Measurements from ENCODE around the gene GRIK1.

GRIK1 gene

GRCh38 chr21:29504751-29505321 lies 435.0 kb downstream of the GRIK1 start:
- no peak overlapping the region for H3K4me3 ChIP-seq (ENCODE audit: insufficient read depth, low read depth, low read length, poor library complexity, severe bottlenecking)
- no peaks in the 10 kb centered on the region for H3K36me3 ChIP-seq (ENCODE audit: control insufficient read depth, insufficient read depth, low read length)
- DNase-seq, result no peak
- H3K27me3 ChIP-seq (replicated peaks; ENCODE audit: control insufficient read depth, insufficient read depth, low read length, poor library complexity, severe bottlenecking), result no peaks in the 10 kb centered on the region
- no peaks in the 10 kb centered on the region for H3K9me3 ChIP-seq (ENCODE audit: control insufficient read depth, low read length)
- H3K4me1 ChIP-seq (ENCODE audit: control insufficient read depth, insufficient read depth, low read length, poor library complexity, severe bottlenecking), result no peaks in the 10 kb centered on the region
- no peak overlapping the region for H3K27ac ChIP-seq (ENCODE audit: insufficient read depth, low read length, poor library complexity, severe bottlenecking)

- Histone ChIP-seq H3K27ac (ENCODE audit: insufficient read depth, low read length, poor library complexity, severe bottlenecking) (no peak overlapping the region), H3K36me3 (ENCODE audit: control insufficient read depth, insufficient read depth, low read length) (no peaks in the 10 kb centered on the region), H3K27me3 (replicated peaks; ENCODE audit: control insufficient read depth, insufficient read depth, low read length, poor library complexity, severe bottlenecking) (no peaks in the 10 kb centered on the region), H3K9me3 (ENCODE audit: control insufficient read depth, low read length) (no peaks in the 10 kb centered on the region), H3K4me3 (ENCODE audit: insufficient read depth, low read depth, low read length, poor library complexity, severe bottlenecking) (no peak overlapping the region), H3K4me1 (ENCODE audit: control insufficient read depth, insufficient read depth, low read length, poor library complexity, severe bottlenecking) (no peaks in the 10 kb centered on the region)
- no peak for DNase-seq
These were observed 438.3 kb downstream of the GRIK1 start for GRCh38 chr21:29501451-29501850.

- H3K4me3 ChIP-seq (ENCODE audit: insufficient read depth, low read depth, low read length, poor library complexity, severe bottlenecking), result no peak overlapping the region
- H3K27me3 ChIP-seq (replicated peaks; ENCODE audit: control insufficient read depth, insufficient read depth, low read length, poor library complexity, severe bottlenecking), result no peaks in the 10 kb centered on the region
- no peaks in the 10 kb centered on the region for H3K4me1 ChIP-seq (ENCODE audit: control insufficient read depth, insufficient read depth, low read length, poor library complexity, severe bottlenecking)
- no peak for DNase-seq
- no peaks in the 10 kb centered on the region for H3K36me3 ChIP-seq (ENCODE audit: control insufficient read depth, insufficient read depth, low read length)
- no peaks in the 10 kb centered on the region for H3K9me3 ChIP-seq (ENCODE audit: control insufficient read depth, low read length)
- no peak overlapping the region for H3K27ac ChIP-seq (ENCODE audit: insufficient read depth, low read length, poor library complexity, severe bottlenecking)
These were observed 440.0 kb downstream of the GRIK1 start for GRCh38 chr21:29499734-29500343.

- Histone ChIP-seq H3K4me1 (ENCODE audit: control insufficient read depth, insufficient read depth, low read length, poor library complexity, severe bottlenecking) (no peaks in the 10 kb centered on the region), H3K4me3 (ENCODE audit: insufficient read depth, low read depth, low read length, poor library complexity, severe bottlenecking) (no peak overlapping the region), H3K27ac (ENCODE audit: insufficient read depth, low read length, poor library complexity, severe bottlenecking) (no peak overlapping the region), H3K9me3 (ENCODE audit: control insufficient read depth, low read length) (no peaks in the 10 kb centered on the region), H3K27me3 (replicated peaks; ENCODE audit: control insufficient read depth, insufficient read depth, low read length, poor library complexity, severe bottlenecking) (no peaks in the 10 kb centered on the region), H3K36me3 (ENCODE audit: control insufficient read depth, insufficient read depth, low read length) (no peaks in the 10 kb centered on the region)
- no peak for DNase-seq
These were observed 440.6 kb downstream of the GRIK1 start for GRCh38 chr21:29499229-29499628.

GRCh38 chr21:29496337-29496736 lies 443.5 kb downstream of the GRIK1 start:
- H3K4me3 ChIP-seq (ENCODE audit: insufficient read depth, low read depth, low read length, poor library complexity, severe bottlenecking), result no peak overlapping the region
- no peaks in the 10 kb centered on the region for H3K9me3 ChIP-seq (ENCODE audit: control insufficient read depth, low read length)
- no peaks in the 10 kb centered on the region for H3K4me1 ChIP-seq (ENCODE audit: control insufficient read depth, insufficient read depth, low read length, poor library complexity, severe bottlenecking)
- H3K27me3 ChIP-seq (replicated peaks; ENCODE audit: control insufficient read depth, insufficient read depth, low read length, poor library complexity, severe bottlenecking), result no peaks in the 10 kb centered on the region
- H3K27ac ChIP-seq (ENCODE audit: insufficient read depth, low read length, poor library complexity, severe bottlenecking), result no peak overlapping the region
- no peaks in the 10 kb centered on the region for H3K36me3 ChIP-seq (ENCODE audit: control insufficient read depth, insufficient read depth, low read length)
- no peak for DNase-seq

- H3K4me3 ChIP-seq (ENCODE audit: insufficient read depth, low read depth, low read length, poor library complexity, severe bottlenecking), result no peak overlapping the region
- H3K36me3 ChIP-seq (ENCODE audit: control insufficient read depth, insufficient read depth, low read length), result no peaks in the 10 kb centered on the region
- no peaks in the 10 kb centered on the region for H3K27me3 ChIP-seq (replicated peaks; ENCODE audit: control insufficient read depth, insufficient read depth, low read length, poor library complexity, severe bottlenecking)
- H3K9me3 ChIP-seq (ENCODE audit: control insufficient read depth, low read length), result no peaks in the 10 kb centered on the region
- no peak for DNase-seq
- H3K4me1 ChIP-seq (ENCODE audit: control insufficient read depth, insufficient read depth, low read length, poor library complexity, severe bottlenecking), result no peaks in the 10 kb centered on the region
- no peak overlapping the region for H3K27ac ChIP-seq (ENCODE audit: insufficient read depth, low read length, poor library complexity, severe bottlenecking)
These were observed 449.8 kb downstream of the GRIK1 start for GRCh38 chr21:29490016-29490415.

GRCh38 chr21:29487154-29487553 lies 452.6 kb downstream of the GRIK1 start:
- Histone ChIP-seq H3K36me3 (ENCODE audit: control insufficient read depth, insufficient read depth, low read length) (no peaks in the 10 kb centered on the region), H3K9me3 (ENCODE audit: control insufficient read depth, low read length) (no peaks in the 10 kb centered on the region), H3K27ac (ENCODE audit: insufficient read depth, low read length, poor library complexity, severe bottlenecking) (no peak overlapping the region), H3K4me3 (ENCODE audit: insufficient read depth, low read depth, low read length, poor library complexity, severe bottlenecking) (no peak overlapping the region), H3K4me1 (ENCODE audit: control insufficient read depth, insufficient read depth, low read length, poor library complexity, severe bottlenecking) (no peaks in the 10 kb centered on the region), H3K27me3 (replicated peaks; ENCODE audit: control insufficient read depth, insufficient read depth, low read length, poor library complexity, severe bottlenecking) (no peaks in the 10 kb centered on the region)
- DNase-seq, result no peak
